GM12865 (cell line): Measurements from ENCODE around the gene AP2A2.

Experiments
- DNase-seq: peaks from one replicate; pipeline ENCODE4 v3.0.0; 2010; ENCODE audit warnings: low read depth
- H3K4me3 ChIP-seq: 2 replicates; pipeline ENCODE4 v1.5.1; 2011; ENCODE audit warnings: mild to moderate bottlenecking, low read depth, low read length, control low read depth
- CTCF ChIP-seq: IDR thresholded peaks from 2 replicates; pipeline ENCODE4 v1.5.1; 2011; ENCODE audit warnings: low read length, control low read depth, low read depth, inconsistent platforms; ENCODE audit not compliant: insufficient read depth; ENCODE audit errors: missing control alignments

Gene AP2A2

GRCh38 chr11:884578-885070, 41.0 kb upstream of the AP2A2 start:
- no peak overlapping the region for H3K4me3 ChIP-seq
- TF ChIP-seq CTCF: no peak
- no peak for DNase-seq

GRCh38 chr11:886568-886967, 39.1 kb upstream of the AP2A2 start:
- H3K4me3 ChIP-seq: no peak overlapping the region
- no peak for DNase-seq
- no peak for TF ChIP-seq CTCF

GRCh38 chr11:887589-887988, 38.1 kb upstream of the AP2A2 start:
- TF ChIP-seq CTCF: no peak
- no peak for DNase-seq
- no peak overlapping the region for H3K4me3 ChIP-seq

- H3K4me3 ChIP-seq: no peak overlapping the region
- no peak for DNase-seq
- no peak for TF ChIP-seq CTCF
These were observed 37.1 kb upstream of the AP2A2 start for GRCh38 chr11:888310-889212.

GRCh38 chr11:889257-889656, 36.4 kb upstream of the AP2A2 start:
- TF ChIP-seq CTCF: no peak
- no peak for DNase-seq
- H3K4me3 ChIP-seq: no peak overlapping the region

GRCh38 chr11:889687-890475, 35.8 kb upstream of the AP2A2 start:
- no peak overlapping the region for H3K4me3 ChIP-seq
- TF ChIP-seq CTCF: no peak
- no peak for DNase-seq
